ENCODE results near the gene SRGAP1.

DNA sequence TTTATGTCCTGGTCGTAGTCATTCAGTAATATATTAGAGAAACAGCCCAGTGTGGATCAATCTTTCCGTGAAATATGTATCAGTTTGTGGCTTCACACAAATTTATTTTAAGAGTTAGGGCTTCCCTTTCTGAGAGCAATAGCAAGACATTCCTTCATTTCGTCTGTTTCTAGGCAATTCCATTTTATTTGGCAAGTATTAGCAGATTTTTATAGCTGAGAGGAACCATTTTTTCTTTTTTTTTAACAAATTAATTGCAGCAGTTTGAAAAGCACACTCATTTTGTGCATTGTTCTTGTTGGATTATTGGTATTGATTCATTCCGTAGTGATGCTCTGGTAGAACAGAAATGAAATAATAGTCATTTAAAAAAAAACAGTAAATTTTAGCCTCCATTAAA, 132.9 kb downstream of the SRGAP1 start:
- TF ChIP-seq, protein P1, sequence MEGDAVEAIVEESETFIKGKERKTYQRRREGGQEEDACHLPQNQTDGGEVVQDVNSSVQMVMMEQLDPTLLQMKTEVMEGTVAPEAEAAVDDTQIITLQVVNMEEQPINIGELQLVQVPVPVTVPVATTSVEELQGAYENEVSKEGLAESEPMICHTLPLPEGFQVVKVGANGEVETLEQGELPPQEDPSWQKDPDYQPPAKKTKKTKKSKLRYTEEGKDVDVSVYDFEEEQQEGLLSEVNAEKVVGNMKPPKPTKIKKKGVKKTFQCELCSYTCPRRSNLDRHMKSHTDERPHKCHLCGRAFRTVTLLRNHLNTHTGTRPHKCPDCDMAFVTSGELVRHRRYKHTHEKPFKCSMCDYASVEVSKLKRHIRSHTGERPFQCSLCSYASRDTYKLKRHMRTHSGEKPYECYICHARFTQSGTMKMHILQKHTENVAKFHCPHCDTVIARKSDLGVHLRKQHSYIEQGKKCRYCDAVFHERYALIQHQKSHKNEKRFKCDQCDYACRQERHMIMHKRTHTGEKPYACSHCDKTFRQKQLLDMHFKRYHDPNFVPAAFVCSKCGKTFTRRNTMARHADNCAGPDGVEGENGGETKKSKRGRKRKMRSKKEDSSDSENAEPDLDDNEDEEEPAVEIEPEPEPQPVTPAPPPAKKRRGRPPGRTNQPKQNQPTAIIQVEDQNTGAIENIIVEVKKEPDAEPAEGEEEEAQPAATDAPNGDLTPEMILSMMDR (IDR thresholded peaks at IDR 0.05): no peak
- TF ChIP-seq POLR2A (IDR thresholded peaks at IDR 0.05): no peak
- no peak for TF ChIP-seq EP300 (IDR thresholded peaks at IDR 0.05)

Measured in gastroesophageal sphincter (tissue), 3 donors.